ENCODE data around the gene EPG5.

EPG5 gene

GRCh38 chr18:45980229-45980628, 13.1 kb upstream of the EPG5 start:
- no peak overlapping the region for H4K8ac ChIP-seq (ENCODE audit: low read depth, low read length)
- no peaks in the 10 kb centered on the region for H3K36me3 ChIP-seq (replicated peaks in 1 of 2; ENCODE audit: control insufficient read depth in 2 of 2, insufficient read depth in 2 of 2, low read length in 2 of 2)
- H2AFZ ChIP-seq (ENCODE audit: low read length): no peak overlapping the region
- H3K4ac ChIP-seq (ENCODE audit: low read length): no peak overlapping the region
- no peak overlapping the region for H3K27ac ChIP-seq (replicated peaks; ENCODE audit: low read length)
- H3K79me1 ChIP-seq (ENCODE audit: low read depth, low read length): no peaks in the 10 kb centered on the region
- no peak overlapping the region for H3K9ac ChIP-seq (ENCODE audit: low read depth, low read length, poor library complexity)
- no peak overlapping the region for H4K91ac ChIP-seq (ENCODE audit: low read depth, low read length, poor library complexity)
- H2BK12ac ChIP-seq (ENCODE audit: low read length): no peak overlapping the region
- H3K4me3 ChIP-seq (ENCODE audit: low read length in 2 of 2): no peak overlapping the region
- H3K14ac ChIP-seq (ENCODE audit: low read length): no peak overlapping the region
- H2BK5ac ChIP-seq (ENCODE audit: low read length): no peak overlapping the region
- H3K23ac ChIP-seq (ENCODE audit: low read depth, low read length, poor library complexity): no peak overlapping the region
- no peak overlapping the region for H2AK5ac ChIP-seq (ENCODE audit: low read depth, low read length)
- no peak overlapping the region for H2BK15ac ChIP-seq (ENCODE audit: low read length)
- H3K4me2 ChIP-seq (ENCODE audit: insufficient read depth, low read length, poor library complexity, severe bottlenecking): no peak overlapping the region
- H3K27me3 ChIP-seq (ENCODE audit: control insufficient read depth in 3 of 3, insufficient read depth in 3 of 3, low read depth in 1 of 3, low read length in 3 of 3): no peaks in the 10 kb centered on the region
- H3K4me1 ChIP-seq (ENCODE audit: control insufficient read depth in 2 of 2, insufficient read depth in 1 of 2, low read depth in 1 of 2, low read length in 2 of 2): no peaks in the 10 kb centered on the region
- DNase-seq (ENCODE audit: low spot score): no peak
- H3K9me3 ChIP-seq (replicated peaks in 1 of 2; ENCODE audit: control insufficient read depth in 2 of 2, insufficient read depth in 1 of 2, low read depth in 1 of 2, low read length in 2 of 2): no peaks in the 10 kb centered on the region
- H2BK120ac ChIP-seq (ENCODE audit: low read depth, low read length): no peak overlapping the region
- no CpG with 5 or more reads among the region's 2 CpGs for WGBS, 2 donors (ENCODE audit: extremely low coverage in 2 of 2, insufficient read length in 2 of 2, insufficient replicate concordance in 1 of 2)
- no peak overlapping the region for H3K18ac ChIP-seq (ENCODE audit: low read length)

GRCh38 chr18:45978084-45978483, 11.0 kb upstream of the EPG5 start:
- H4K91ac ChIP-seq (ENCODE audit: low read depth, low read length, poor library complexity): no peak overlapping the region
- no peak overlapping the region for H3K14ac ChIP-seq (ENCODE audit: low read length)
- no peak overlapping the region for H3K18ac ChIP-seq (ENCODE audit: low read length)
- no CpG with 5 or more reads among the region's 1 CpG for WGBS, 2 donors (ENCODE audit: extremely low coverage in 2 of 2, insufficient read length in 2 of 2, insufficient replicate concordance in 1 of 2)
- no peak overlapping the region for H3K4me2 ChIP-seq (ENCODE audit: insufficient read depth, low read length, poor library complexity, severe bottlenecking)
- no peaks in the 10 kb centered on the region for H3K79me1 ChIP-seq (ENCODE audit: low read depth, low read length)
- H2BK5ac ChIP-seq (ENCODE audit: low read length): no peak overlapping the region
- H2BK12ac ChIP-seq (ENCODE audit: low read length): no peak overlapping the region
- H2BK120ac ChIP-seq (ENCODE audit: low read depth, low read length): no peak overlapping the region
- no peak overlapping the region for H3K9ac ChIP-seq (ENCODE audit: low read depth, low read length, poor library complexity)
- H3K4me3 ChIP-seq (ENCODE audit: low read length in 2 of 2): no peak overlapping the region
- H3K27ac ChIP-seq (replicated peaks; ENCODE audit: low read length): no peak overlapping the region
- H3K9me3 ChIP-seq (replicated peaks in 1 of 2; ENCODE audit: control insufficient read depth in 2 of 2, insufficient read depth in 1 of 2, low read depth in 1 of 2, low read length in 2 of 2): no peaks in the 10 kb centered on the region
- H3K4ac ChIP-seq (ENCODE audit: low read length): no peak overlapping the region
- H2BK15ac ChIP-seq (ENCODE audit: low read length): no peak overlapping the region
- no peak for DNase-seq (ENCODE audit: low spot score)
- no peak overlapping the region for H2AK5ac ChIP-seq (ENCODE audit: low read depth, low read length)
- no peaks in the 10 kb centered on the region for H3K27me3 ChIP-seq (ENCODE audit: control insufficient read depth in 3 of 3, insufficient read depth in 3 of 3, low read depth in 1 of 3, low read length in 3 of 3)
- peak overlapping the region; percentile 74 for H4K8ac ChIP-seq (ENCODE audit: low read depth, low read length)
- H2AFZ ChIP-seq (ENCODE audit: low read length): no peak overlapping the region
- H3K4me1 ChIP-seq (ENCODE audit: control insufficient read depth in 2 of 2, insufficient read depth in 1 of 2, low read depth in 1 of 2, low read length in 2 of 2): no peaks in the 10 kb centered on the region
- H3K36me3 ChIP-seq (replicated peaks in 1 of 2; ENCODE audit: control insufficient read depth in 2 of 2, insufficient read depth in 2 of 2, low read length in 2 of 2): no peaks in the 10 kb centered on the region
- no peak overlapping the region for H3K23ac ChIP-seq (ENCODE audit: low read depth, low read length, poor library complexity)

- Histone ChIP-seq H3K9me3 (replicated peaks in 1 of 2; ENCODE audit: control insufficient read depth in 2 of 2, insufficient read depth in 1 of 2, low read depth in 1 of 2, low read length in 2 of 2) (no peaks in the 10 kb centered on the region), H3K4me1 (ENCODE audit: control insufficient read depth in 2 of 2, insufficient read depth in 1 of 2, low read depth in 1 of 2, low read length in 2 of 2) (no peaks in the 10 kb centered on the region), H2AFZ (ENCODE audit: low read length) (no peak overlapping the region), H2AK5ac (ENCODE audit: low read depth, low read length) (no peak overlapping the region), H3K18ac (ENCODE audit: low read length) (no peak overlapping the region), H3K23ac (ENCODE audit: low read depth, low read length, poor library complexity) (no peak overlapping the region), H2BK5ac (ENCODE audit: low read length) (no peak overlapping the region), H3K79me1 (ENCODE audit: low read depth, low read length) (no peaks in the 10 kb centered on the region), H3K27me3 (ENCODE audit: control insufficient read depth in 3 of 3, insufficient read depth in 3 of 3, low read depth in 1 of 3, low read length in 3 of 3) (no peaks in the 10 kb centered on the region), H4K8ac (ENCODE audit: low read depth, low read length) (no peak overlapping the region), H2BK15ac (ENCODE audit: low read length) (no peak overlapping the region), H3K14ac (ENCODE audit: low read length) (no peak overlapping the region), H3K4me2 (ENCODE audit: insufficient read depth, low read length, poor library complexity, severe bottlenecking) (no peak overlapping the region), H3K4me3 (ENCODE audit: low read length in 2 of 2) (no peak overlapping the region), H2BK120ac (ENCODE audit: low read depth, low read length) (no peak overlapping the region), H4K91ac (ENCODE audit: low read depth, low read length, poor library complexity) (no peak overlapping the region), H3K9ac (ENCODE audit: low read depth, low read length, poor library complexity) (no peak overlapping the region), H3K4ac (ENCODE audit: low read length) (no peak overlapping the region), H2BK12ac (ENCODE audit: low read length) (no peak overlapping the region), H3K27ac (replicated peaks; ENCODE audit: low read length) (no peak overlapping the region), H3K36me3 (replicated peaks in 1 of 2; ENCODE audit: control insufficient read depth in 2 of 2, insufficient read depth in 2 of 2, low read length in 2 of 2) (no peaks in the 10 kb centered on the region)
- no CpG with 5 or more reads among the region's 5 CpGs for WGBS, 2 donors (ENCODE audit: extremely low coverage in 2 of 2, insufficient read length in 2 of 2, insufficient replicate concordance in 1 of 2)
- no peak for DNase-seq (ENCODE audit: low spot score)
These were observed 9.8 kb upstream of the EPG5 start for GRCh38 chr18:45976974-45977373.

GRCh38 chr18:45976566-45976965, 9.4 kb upstream of the EPG5 start:
- no peak overlapping the region for H3K27ac ChIP-seq (replicated peaks; ENCODE audit: low read length)
- no peaks in the 10 kb centered on the region for H3K9me3 ChIP-seq (replicated peaks in 1 of 2; ENCODE audit: control insufficient read depth in 2 of 2, insufficient read depth in 1 of 2, low read depth in 1 of 2, low read length in 2 of 2)
- H2BK12ac ChIP-seq (ENCODE audit: low read length): no peak overlapping the region
- H2BK5ac ChIP-seq (ENCODE audit: low read length): no peak overlapping the region
- no peak for DNase-seq (ENCODE audit: low spot score)
- H3K18ac ChIP-seq (ENCODE audit: low read length): no peak overlapping the region
- WGBS, 2 donors (ENCODE audit: extremely low coverage in 2 of 2, insufficient read length in 2 of 2, insufficient replicate concordance in 1 of 2): no CpG with 5 or more reads among the region's 1 CpG
- no peaks in the 10 kb centered on the region for H3K79me1 ChIP-seq (ENCODE audit: low read depth, low read length)
- no peak overlapping the region for H4K91ac ChIP-seq (ENCODE audit: low read depth, low read length, poor library complexity)
- H3K4me1 ChIP-seq (ENCODE audit: control insufficient read depth in 2 of 2, insufficient read depth in 1 of 2, low read depth in 1 of 2, low read length in 2 of 2): no peaks in the 10 kb centered on the region
- no peak overlapping the region for H3K14ac ChIP-seq (ENCODE audit: low read length)
- H2BK120ac ChIP-seq (ENCODE audit: low read depth, low read length): no peak overlapping the region
- H3K36me3 ChIP-seq (replicated peaks in 1 of 2; ENCODE audit: control insufficient read depth in 2 of 2, insufficient read depth in 2 of 2, low read length in 2 of 2): no peaks in the 10 kb centered on the region
- no peak overlapping the region for H3K23ac ChIP-seq (ENCODE audit: low read depth, low read length, poor library complexity)
- H2BK15ac ChIP-seq (ENCODE audit: low read length): no peak overlapping the region
- H3K9ac ChIP-seq (ENCODE audit: low read depth, low read length, poor library complexity): no peak overlapping the region
- no peak overlapping the region for H3K4me3 ChIP-seq (ENCODE audit: low read length in 2 of 2)
- H3K4me2 ChIP-seq (ENCODE audit: insufficient read depth, low read length, poor library complexity, severe bottlenecking): no peak overlapping the region
- no peak overlapping the region for H2AFZ ChIP-seq (ENCODE audit: low read length)
- no peaks in the 10 kb centered on the region for H3K27me3 ChIP-seq (ENCODE audit: control insufficient read depth in 3 of 3, insufficient read depth in 3 of 3, low read depth in 1 of 3, low read length in 3 of 3)
- no peak overlapping the region for H3K4ac ChIP-seq (ENCODE audit: low read length)
- no peak overlapping the region for H4K8ac ChIP-seq (ENCODE audit: low read depth, low read length)
- no peak overlapping the region for H2AK5ac ChIP-seq (ENCODE audit: low read depth, low read length)
